GM11168 (cell line): ENCODE data around the gene SMPD1.

ENCODE experiments used
- in situ Hi-C: fragments of 300-500 bp; cut with MboI; formaldehyde crosslinking; loops from one replicate; pipeline ENCODE4 v1.12.0; 2022; ENCODE audit warnings: low sequenced_read_pairs; ENCODE audit not compliant: unreplicated experiment

Gene SMPD1

DNA sequence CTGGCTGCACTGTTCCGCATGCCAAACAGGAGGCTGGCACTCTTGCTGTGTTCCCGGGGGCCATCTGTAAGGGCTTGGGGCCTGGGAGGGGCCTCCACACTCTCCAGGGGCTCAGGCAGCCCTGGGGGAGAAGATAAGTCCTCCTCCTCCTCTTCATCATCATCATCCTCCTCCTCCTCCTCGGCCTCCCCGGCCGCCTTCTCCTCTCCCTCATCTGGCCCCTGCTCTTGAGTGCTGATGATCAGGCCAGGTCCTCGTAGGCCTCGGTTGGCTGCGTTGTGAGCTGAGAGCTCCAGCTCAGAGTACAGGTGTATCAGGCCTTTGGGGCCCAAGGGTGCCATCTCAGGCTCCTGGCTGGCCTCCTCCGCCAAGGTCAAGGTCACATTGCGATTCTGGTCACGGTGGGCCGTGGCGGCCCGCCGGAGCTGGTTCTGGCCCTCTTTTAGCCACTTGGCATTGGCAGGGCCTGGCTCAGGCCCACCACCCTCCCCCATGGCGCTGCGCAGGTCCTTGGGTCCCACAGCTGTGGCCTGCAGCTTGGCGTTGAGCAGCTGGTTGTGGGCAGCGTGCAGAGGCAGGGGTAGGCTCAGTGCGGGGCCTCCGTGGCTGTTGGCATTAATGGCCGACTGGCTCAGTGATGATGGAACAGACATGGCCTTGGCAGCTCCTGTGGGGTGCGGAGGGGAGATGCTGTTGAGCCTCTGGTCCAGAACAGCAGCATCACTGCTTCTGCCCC lies 20.6 kb downstream of the SMPD1 start:
- in situ Hi-C loops: no loop called here

DNA sequence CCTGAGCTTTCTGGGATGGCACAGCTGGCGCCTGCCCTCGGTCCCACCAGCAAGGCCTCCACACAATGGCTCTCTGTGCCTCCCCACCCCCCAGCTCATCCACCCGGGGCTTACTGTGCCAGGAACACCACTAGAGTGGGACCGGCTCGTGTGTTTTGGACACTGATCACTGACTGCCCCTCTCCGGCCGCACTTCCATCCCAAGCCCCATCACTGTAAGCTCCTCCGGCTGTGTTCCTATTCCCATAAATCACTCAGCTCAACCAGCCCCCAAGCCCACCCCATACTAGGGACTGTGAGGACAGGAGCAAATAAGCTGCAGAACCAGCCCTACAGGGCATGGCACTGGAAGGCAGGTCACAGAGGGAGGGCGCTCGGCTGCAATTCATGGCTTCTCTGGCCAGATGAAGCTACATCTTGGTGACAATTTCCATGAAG lies 21.3 kb downstream of the SMPD1 start:
- in situ Hi-C loops: no loop called here

GRCh38 chr11:6413791-6414201 lies 23.5 kb downstream of the SMPD1 start:
- in situ Hi-C loops: no loop called here

GRCh38 chr11:6414874-6415328 lies 24.6 kb downstream of the SMPD1 start:
- in situ Hi-C loops: no loop called here

GRCh38 chr11:6415797-6416196 lies 25.5 kb downstream of the SMPD1 start:
- in situ Hi-C loops: no loop called here

- in situ Hi-C loops: no loop called here
These were observed 27.8 kb downstream of the SMPD1 start for GRCh38 chr11:6417907-6418556.

DNA sequence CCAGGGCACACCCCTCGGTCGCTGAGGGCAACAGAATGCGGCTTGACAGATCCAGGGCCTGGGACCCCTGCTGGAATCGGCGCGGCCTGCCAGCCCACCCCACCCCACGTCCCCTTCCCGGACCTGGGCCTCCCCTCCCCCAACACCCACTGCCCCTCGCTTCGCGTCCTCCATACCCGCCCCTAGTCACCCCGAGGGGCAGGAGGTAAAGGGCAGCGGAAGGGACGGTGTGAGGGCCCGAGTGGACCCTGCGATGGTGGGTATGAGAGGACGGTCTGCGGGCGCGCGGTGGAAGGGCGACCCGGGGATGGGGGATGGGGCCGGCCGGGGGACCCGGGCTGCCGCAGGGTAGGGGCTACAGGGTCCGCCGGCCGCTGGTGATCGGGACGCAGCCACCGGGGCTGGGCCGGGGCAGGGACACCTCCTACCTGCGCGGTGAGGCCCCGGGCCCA lies 28.3 kb downstream of the SMPD1 start:
- in situ Hi-C loops: no loop called here

DNA sequence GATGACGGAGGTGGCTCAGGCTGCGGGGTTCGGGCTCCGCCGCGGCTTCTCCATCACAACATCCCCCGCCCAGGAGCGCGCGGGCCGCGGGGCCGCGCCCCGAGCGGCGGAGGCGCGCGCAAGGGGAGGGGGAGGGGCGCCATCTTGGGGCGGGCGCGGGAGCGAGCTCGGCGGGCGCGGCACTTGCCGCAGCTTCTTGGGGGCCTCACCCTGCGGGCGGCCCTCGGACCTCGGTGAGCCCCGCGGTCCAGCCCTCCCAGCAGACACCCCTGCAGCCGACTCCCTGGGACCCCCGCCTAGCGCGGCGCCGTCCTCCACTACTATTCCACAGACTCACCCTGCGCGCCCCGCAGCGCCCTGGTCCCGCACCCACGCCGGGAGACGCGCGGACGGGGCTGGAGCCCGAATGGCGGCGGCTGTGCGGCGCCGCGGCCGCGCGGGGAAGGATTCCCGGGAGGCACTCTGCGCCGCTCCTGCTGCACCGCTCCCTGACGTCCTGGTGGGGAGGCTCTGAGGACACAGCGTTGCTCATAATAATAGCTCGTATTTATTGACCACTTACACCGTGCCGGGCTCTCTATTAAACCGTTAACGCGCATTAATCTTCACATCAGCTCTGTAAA lies 28.8 kb downstream of the SMPD1 start, which contains the start of gene APBB1:
Gene APBB1, minus strand, starts transcription at position 86 of the 623 bp plus-strand sequence. CDS start 7,747 bp downstream, outside the sequence.
- in situ Hi-C loops: no loop called here

GRCh38 chr11:6420677-6421076 lies 30.4 kb downstream of the SMPD1 start:
- in situ Hi-C loops: no loop called here

DNA sequence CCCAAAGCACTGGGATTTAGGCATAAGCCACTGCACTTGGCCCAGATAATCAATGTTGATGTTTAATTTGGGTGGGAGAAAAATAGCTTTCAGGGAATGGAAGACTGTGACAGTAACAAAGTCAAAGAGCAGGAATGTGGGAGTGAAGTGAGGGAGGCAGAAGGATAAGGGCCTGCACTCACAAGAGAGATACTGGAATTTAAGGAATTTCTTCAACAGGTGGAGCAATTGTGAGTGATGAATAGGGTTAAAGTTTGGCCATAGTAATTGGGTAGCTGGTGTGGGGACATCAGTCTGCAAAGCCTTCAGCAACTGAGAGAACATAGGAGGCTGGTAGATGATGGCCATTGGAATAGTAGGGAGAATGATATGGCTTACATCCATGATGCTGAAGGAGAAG lies 37.2 kb downstream of the SMPD1 start:
- in situ Hi-C loops: no loop called here

DNA sequence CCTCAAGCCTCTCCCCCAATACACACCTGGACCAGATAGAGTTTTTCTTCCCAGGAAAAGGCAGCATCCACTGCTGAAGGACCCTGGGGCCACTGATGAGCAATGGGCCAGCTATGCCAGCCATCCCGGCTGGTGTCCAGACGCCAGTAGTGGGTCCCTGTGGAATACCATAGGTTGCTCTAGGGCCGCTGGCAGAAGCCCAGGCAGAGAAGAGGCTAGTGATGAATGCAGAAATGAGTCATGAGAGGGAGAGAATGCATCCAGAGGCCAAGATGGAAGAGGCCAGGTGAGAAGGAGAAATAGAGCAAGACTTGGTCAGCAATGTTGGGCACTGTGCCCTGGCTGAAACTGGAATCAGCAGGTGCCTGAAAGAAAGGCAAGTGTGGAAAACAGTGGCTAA lies 41.6 kb downstream of the SMPD1 start:
- in situ Hi-C loops: no loop called here

GRCh38 chr11:6433998-6434660 lies 43.9 kb downstream of the SMPD1 start:
- in situ Hi-C loops: no loop called here

DNA sequence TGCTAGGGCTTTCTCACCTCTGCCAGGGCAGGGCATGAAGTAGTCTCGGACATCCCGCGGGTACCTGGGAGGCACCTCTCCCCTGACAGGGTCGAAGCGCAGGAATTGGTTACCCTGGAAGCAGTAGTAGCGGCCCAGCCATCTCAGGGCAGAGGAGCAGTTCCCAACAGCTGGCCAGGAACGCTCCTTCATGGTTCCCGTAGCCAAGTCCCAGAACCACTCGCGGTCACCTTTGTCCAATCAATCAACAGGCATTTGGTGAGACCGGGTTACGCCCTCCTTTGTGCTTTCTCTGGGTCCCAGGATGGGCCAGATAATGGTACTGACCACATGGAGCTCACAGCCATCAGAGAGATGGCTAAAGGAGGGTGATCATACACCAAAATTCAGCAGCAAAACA lies 47.1 kb downstream of the SMPD1 start:
- in situ Hi-C loops: no loop called here

DNA sequence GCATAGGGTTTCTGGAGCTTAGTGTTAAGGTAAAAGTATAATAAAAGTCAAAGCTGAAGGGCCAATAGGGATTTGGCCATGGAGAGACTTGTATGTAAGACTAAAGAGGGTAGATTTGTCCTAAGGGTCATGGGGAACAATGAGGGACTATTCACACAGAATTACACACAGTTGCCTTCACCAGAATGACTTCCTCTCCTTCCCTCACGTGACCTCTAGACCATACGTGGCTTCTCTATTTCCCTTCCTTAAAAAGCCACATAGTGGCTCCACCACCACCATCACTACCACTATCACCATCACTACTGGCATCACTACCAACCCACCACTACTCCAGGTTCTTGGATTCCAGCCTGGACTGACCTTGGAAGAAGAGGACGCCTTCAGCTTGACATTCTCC lies 47.7 kb downstream of the SMPD1 start:
- in situ Hi-C loops: no loop called here

DNA sequence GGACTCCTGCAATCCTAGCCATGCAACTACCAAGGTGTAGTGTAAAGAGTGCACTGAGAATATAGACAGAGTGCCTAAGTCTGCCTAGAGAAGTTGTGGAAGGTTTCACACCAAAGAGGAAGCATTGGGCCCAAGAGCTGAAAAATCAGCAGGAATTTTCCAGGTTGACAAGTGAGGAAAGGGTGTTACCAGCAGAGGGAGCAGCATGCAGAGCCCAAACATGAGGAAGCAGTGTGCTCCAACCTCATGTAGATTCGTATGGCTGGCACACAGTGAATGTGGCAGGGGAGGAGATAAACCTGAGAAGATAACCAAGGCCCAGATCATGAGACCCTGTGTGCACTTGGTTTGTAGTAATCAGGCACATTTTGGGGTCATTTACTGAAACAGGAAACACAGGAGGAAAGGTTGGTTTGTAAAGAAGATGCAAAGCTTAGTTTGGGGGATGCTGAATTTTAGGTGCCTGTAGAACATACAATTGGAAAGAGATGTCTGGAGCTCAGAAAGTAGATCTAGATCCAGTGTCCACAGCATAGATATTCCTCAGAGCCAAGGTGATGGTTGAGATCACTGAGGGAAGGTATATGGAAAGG lies 48.8 kb downstream of the SMPD1 start:
- in situ Hi-C loops: no loop called here

- in situ Hi-C loops: loop anchor here (5.0 kb wide), 1 partner anchor 59 kb away; no protein-coding TSS in a partner anchor
These were observed 50.7 kb downstream of the SMPD1 start, which contains the start of gene HPX for GRCh38 chr11:6440906-6441358. TSS of gene HPX (minus strand) at chr11:6440987. CDS start at chr11:6440963, 24 bp downstream.

GRCh38 chr11:6442441-6442840 lies 52.2 kb downstream of the SMPD1 start:
- in situ Hi-C loops: loop anchor here (5.0 kb wide), 1 partner anchor 60 kb away; no protein-coding TSS in a partner anchor

GRCh38 chr11:6443269-6444003 lies 53.2 kb downstream of the SMPD1 start:
- in situ Hi-C loops: loop anchor here (5.0 kb wide), 1 partner anchor 61 kb away; no protein-coding TSS in a partner anchor
